ENCODE results near the gene SRD5A3. TPM values are rescaled to one million over a fixed set of nuclear protein-coding genes. Genes with fewer than 3 reads are reported as not detected.

Gene SRD5A3
- total and polyA plus RNA-seq, 10 of the 15 experiments (the other 5 are each of a cell fraction or from before 2014, with no cell fraction given) = 1.6 to 20.4 (median 6.1) TPM

DNA sequence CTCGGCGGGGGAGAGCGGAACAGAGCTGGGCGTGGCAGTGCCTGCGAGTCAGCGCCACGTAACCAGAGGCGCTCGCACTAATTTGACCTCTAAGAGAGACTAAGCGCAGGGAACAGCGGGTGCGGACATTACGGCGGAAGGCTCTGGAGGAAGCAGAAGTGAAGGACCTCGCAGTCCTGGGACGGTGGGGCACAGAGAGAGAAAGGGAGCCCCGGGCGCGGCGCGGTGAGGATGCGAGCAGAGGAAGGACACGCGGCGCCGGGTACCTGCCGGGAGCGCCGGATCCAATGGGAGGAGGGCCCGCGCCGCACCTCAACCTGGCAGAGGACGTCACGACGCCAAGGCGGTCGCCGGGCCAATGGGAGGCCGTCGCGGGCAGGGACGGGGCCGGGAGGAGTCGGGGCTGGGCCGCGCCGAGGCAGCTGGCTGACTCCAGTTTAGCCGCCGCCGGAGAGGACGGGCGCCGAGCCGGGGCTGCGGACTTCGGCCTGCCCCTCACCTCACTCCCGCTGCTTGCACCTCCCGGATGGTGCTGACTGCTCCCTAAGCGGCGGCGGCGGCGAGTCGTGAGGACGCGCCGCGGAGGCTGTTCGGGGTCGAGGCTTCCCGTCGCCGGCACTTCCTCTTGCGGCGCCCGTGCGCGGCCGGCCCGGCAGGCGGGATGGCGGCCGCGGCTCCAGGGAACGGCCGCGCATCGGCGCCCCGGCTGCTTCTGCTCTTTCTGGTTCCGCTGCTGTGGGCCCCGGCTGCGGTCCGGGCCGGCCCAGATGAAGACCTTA lies 49.7 kb downstream of the SRD5A3 start, which contains the start of gene TMEM165 (continued):
- TF ChIP-seq ATF7 (IDR thresholded peaks at IDR 0.05; ENCODE audit: low read depth) (0 out of 2 replicates have a peak, but pooled peaks have one; percentile 32), SMAD5 (IDR thresholded peaks at IDR 0.05; ENCODE audit: low read depth) (peak; percentile 90), POLR2A (IDR thresholded peaks at IDR 0.05; ENCODE audit: low read depth, low read length) (peak; percentile 99), POLR2AphosphoS2 (IDR thresholded peaks at IDR 0.05; ENCODE audit: low read depth, low read length) (peak; percentile 60; the same call in 1 of the 2 replicates), IKZF2 (IDR thresholded peaks at IDR 0.05) (peak; percentile 32 to 71; a peak in 3 of 4 replicates), MEF2B (IDR thresholded peaks at IDR 0.05; ENCODE audit: partially characterized antibody, poor library complexity, severe bottlenecking) (peak; percentile 18), MLLT1 (IDR thresholded peaks at IDR 0.05) (peak; percentile 70; the same call in 1 of the 2 replicates), NR2F1 (conservative IDR thresholded peaks at IDR 0.05) (peak; percentile 77), SP1 (IDR thresholded peaks at IDR 0.05; ENCODE audit: low read depth, low read length) (peak; percentile 18), GATAD2B (conservative IDR thresholded peaks at IDR 0.05; ENCODE audit: low read depth) (peak; percentile 88), NKRF (conservative IDR thresholded peaks at IDR 0.05) (peak; percentile 68), NFYB (IDR thresholded peaks at IDR 0.05; ENCODE audit: insufficient read depth, low read depth, low read length) (peak; percentile 82), CREM (IDR thresholded peaks at IDR 0.05; ENCODE audit: low read depth) (peak; percentile 63), PAX5 (IDR thresholded peaks at IDR 0.05; ENCODE audit: borderline replicate concordance, low read depth, low read length) (no peak), ATF3 (IDR thresholded peaks at IDR 0.05; ENCODE audit: borderline replicate concordance, extremely low read depth, low read depth, low read length) (no peak), IKZF1 (conservative IDR thresholded peaks at IDR 0.05) (peak; percentile 79), RFX5 (IDR thresholded peaks at IDR 0.05; ENCODE audit: low read depth, low read length) (peak; percentile 83; the same call in 1 of the 2 replicates), EED (IDR thresholded peaks at IDR 0.05; ENCODE audit: low read depth) (no peak), MYC (IDR thresholded peaks at IDR 0.05; ENCODE audit: insufficient read depth, insufficient read length, insufficient replicate concordance, low read length, severe bottlenecking) (peak; percentile 56), E2F4 (IDR thresholded peaks at IDR 0.05; ENCODE audit: low read depth, low read length) (peak; percentile 23; the same call in 1 of the 2 replicates), NBN (IDR thresholded peaks at IDR 0.05) (peak; percentile 79), HDGF (IDR thresholded peaks at IDR 0.05) (peak; percentile 91)
- TF ChIP-seq, protein P1, sequence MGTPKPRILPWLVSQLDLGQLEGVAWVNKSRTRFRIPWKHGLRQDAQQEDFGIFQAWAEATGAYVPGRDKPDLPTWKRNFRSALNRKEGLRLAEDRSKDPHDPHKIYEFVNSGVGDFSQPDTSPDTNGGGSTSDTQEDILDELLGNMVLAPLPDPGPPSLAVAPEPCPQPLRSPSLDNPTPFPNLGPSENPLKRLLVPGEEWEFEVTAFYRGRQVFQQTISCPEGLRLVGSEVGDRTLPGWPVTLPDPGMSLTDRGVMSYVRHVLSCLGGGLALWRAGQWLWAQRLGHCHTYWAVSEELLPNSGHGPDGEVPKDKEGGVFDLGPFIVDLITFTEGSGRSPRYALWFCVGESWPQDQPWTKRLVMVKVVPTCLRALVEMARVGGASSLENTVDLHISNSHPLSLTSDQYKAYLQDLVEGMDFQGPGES (IDR thresholded peaks at IDR 0.05) = peak; percentile 14; the same call in 1 of the 2 replicates
- TF ChIP-seq, protein P2, sequence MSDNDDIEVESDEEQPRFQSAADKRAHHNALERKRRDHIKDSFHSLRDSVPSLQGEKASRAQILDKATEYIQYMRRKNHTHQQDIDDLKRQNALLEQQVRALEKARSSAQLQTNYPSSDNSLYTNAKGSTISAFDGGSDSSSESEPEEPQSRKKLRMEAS (IDR thresholded peaks at IDR 0.05; ENCODE audit: low read depth, low read length) = peak; percentile 75; the same call in 1 of the 2 replicates

Measured in GM12878 (cell line).